Fibroblast of skin of back (primary cell): ENCODE results near the gene ANP32B.
"Not testable (repeated sequence)": the region's sequence is repeated elsewhere in the genome, so short reads cannot be mapped to it uniquely, and the experiment has no call there.

Experiments
- DNase-seq: peaks from one replicate; pipeline ENCODE4 v3.0.0-alpha.2; 2013

Gene ANP32B

GRCh38 chr9:97993000-97993399 is 9.9 kb downstream of the ANP32B start:
- no peak for DNase-seq

DNA sequence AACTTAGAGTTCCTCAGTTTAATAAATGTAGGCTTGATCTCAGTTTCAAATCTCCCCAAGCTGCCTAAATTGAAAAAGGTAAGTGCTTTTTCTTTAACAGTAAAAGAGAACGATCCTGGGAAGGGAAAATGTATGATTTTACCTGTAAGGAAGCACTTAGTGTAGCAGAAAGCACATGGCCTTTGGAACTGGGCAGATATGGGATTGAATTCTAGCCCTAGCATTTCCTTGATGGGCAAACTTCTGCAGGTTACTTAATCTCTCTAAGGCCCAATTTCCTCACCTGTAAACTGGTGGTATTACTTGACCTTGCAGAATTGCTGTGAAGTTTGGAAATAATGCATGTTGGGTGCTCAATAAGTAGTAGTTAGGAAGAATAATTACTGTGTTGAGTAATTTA is 11.6 kb downstream of the ANP32B start:
- no peak for DNase-seq

- DNase-seq = not testable (repeated sequence)
Measured at GRCh38 chr9:97996676-97997075, 13.5 kb downstream of the ANP32B start.

- DNase-seq = no peak
Measured at GRCh38 chr9:97997330-97998276, 14.5 kb downstream of the ANP32B start.

GRCh38 chr9:98002808-98003207 is 19.7 kb downstream of the ANP32B start:
- no peak for DNase-seq

DNA sequence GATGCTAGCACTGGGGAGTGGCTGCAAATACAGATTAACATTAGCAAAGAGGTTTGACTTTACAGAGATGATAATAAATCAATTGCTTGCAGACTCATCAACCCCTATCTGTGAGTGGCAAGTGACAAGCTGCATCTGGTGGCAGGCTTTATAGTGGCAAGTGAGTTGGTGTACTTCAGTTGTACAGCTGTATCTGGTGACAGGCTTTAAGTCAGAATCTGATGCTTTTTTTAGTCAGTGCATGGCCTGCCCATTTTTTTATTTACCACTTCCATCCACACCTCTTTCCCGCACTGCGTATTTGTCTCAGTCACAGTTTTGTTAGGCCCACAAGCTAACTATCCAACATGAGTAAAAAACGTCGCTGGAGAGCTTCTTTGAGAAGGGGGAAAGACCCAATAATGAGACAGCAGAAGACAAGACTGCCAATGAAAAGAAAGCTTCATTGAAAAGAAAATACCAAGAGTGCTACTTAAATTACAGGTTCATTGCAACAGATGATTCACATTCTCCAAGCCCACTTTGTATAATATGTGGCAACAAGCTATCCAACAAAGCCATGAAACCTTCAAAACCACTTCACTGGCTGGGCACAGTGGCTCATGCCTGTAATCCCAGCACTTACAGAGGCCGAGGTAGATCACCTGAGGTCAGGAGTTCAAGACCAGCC is 23.1 kb downstream of the ANP32B start:
- DNase-seq = no peak

DNA sequence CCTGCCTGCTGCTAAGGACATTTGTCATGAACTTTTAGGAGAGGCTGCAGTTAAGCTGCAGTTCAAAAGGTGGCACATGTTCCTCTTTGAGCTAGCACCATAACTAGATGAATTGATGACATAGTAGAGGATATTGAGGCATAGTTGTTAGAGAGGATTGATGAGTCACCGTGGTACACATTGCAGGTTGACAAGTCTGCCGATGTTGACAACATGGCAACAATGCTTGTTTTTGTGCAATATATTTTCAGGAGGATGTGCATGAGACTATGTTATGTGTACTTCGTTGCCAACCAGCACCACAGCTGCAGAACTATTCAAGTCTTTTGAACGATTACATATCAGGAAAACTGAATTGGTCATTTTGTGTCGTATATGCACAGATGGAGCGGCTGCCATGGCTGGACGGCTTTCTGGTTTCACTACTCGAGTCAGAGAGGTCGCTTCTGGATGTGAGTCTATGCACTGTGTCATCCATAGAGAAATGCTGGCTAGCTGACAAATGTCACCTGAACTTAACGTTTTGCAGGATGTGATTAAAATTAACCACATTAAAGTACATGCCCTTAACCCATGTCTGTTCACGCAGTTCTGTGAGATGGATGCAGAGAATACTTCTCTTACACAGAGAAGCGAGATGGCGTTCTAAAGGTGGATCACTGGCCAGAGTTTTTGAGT is 24.2 kb downstream of the ANP32B start:
- no peak for DNase-seq

DNA sequence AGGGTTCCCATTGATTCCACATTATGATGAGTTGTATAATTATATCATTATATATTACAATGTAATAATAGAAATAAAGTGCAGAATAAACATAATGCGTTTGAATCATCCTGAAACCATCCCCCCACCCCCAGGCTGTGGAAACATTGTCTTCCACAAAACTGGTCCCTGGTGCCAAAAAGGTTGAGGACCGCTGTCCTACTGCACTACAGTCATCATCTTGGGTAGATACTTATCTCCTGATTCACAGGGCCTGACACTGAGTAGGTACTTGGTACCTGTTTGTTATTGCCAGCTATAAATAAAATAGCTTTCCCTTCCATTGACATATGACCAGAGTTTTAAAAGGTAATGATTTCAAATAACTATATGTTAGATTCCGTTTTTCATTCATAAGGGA is 25.6 kb downstream of the ANP32B start:
- DNase-seq = no peak

DNA sequence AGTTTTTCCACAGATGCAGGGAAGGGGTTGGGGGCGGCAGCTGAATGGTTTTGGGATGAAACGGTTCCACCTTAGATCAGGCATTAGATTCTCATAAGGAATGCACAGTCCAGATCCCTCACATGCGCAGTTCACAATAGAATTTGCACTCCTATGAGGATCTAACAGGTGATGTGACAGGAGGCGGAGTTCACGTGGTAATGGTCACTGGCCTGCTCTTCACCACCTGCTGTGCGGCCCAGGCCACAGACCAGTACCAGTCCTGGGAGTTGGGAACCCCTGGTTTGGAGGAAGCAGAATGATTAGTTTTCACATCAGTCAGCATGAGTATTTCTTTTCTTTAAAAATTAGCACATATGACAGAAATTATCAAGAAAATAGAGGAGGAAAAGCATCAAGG is 26.3 kb downstream of the ANP32B start:
- DNase-seq = no peak

- DNase-seq = peak; percentile 24
Measured at GRCh38 chr9:98009936-98010335, 26.8 kb downstream of the ANP32B start.

GRCh38 chr9:98010445-98010844 is 27.3 kb downstream of the ANP32B start:
- DNase-seq = no peak

DNA sequence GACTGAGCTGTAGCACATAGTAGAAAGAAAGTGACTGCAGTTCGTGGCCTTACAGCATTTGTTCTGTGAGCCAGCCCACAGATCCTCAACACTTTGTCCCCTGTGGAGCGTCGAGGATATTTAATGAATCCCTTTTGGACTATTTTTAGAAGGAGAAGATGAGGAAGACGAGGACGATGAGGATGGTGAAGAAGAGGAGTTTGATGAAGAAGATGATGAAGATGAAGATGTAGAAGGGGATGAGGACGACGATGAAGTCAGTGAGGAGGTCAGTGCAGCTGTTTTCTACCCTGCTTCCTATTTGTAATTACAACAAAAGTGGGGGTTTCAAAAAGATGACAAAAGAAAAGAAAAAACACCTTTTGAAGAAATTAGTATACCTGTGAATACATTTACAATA is 28.0 kb downstream of the ANP32B start:
- DNase-seq = no peak

- DNase-seq = no peak
Measured at GRCh38 chr9:98016137-98016680, 33.1 kb downstream of the ANP32B start.

DNA sequence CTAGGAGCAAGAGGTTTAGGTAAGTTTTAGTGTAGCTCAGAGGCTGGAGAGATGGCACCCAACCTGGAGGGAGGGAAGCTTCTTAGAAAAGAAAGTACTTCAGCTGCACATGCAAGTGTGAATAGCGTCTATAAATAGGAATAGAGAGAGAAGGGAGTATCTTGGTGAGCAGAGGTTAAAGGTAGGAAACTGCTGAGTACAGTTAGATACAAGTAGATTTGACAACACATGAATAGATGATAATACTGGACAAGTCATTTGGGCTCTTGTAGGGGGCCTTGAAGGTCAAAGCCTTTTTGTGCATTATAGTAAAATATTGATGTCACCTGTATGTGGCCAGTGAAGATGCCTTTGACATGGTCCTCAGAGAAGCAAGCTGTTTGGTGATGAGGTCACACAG is 34.2 kb downstream of the ANP32B start:
- DNase-seq = no peak

DNA sequence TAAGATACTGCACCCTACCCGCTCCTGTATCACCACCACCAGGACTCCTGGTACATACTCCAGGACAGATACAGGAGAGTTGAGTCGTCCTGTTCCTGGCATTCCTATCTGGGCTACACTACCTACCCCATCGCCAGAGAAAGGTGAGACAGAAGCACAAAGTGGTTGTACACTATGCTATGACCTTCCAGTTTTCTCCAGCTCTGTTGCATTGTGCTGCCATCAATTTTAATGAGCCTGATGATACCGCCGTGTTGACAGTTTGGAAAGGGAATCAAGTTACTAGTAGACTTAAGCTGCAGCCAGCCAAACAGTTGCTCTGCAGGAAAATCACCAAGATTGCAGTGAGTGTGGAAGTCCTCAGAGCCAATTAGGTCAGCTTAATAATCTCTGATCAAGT is 35.2 kb downstream of the ANP32B start:
- no peak for DNase-seq

- DNase-seq = no peak
Measured at GRCh38 chr9:98019098-98019497, 36.0 kb downstream of the ANP32B start.

- DNase-seq = not testable (repeated sequence)
Measured at GRCh38 chr9:98019869-98020268, 36.7 kb downstream of the ANP32B start.

- no peak for DNase-seq
Measured at GRCh38 chr9:98020476-98021145, 37.5 kb downstream of the ANP32B start.

DNA sequence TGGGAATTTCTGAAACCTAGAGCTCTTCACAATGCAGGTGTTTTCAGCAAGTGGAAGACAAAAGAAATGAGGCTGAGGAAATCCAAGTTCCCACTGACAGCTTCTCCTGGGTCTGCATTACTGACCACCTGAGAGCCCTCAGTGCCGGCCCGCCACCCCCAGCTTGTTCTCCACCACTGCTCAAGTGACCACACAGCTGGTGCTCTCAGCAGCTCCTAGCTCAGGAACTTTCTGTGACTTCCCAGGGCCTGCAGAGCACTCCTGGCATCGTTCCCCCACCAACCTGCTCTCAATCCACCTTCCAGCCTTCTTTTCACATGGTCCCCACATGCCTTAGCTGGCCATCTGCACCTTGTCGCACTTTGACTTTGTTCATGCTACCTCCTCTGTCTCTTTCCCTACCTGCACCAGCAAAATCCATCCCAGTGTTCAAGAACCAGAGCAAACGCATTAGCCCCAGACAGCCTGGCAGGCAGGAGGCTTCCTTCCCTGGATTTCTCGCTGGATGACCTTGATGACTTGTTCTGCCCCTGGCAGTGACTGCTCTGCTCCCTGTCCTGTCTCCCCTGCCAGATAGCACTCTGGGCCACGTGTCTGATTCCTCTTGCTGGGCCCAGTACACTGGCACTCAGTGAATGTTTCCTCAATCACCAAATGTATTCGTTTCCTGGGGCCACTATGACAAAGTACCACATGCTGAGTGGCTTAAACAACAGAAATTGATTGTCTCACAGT is 38.3 kb downstream of the ANP32B start:
- no peak for DNase-seq

DNA sequence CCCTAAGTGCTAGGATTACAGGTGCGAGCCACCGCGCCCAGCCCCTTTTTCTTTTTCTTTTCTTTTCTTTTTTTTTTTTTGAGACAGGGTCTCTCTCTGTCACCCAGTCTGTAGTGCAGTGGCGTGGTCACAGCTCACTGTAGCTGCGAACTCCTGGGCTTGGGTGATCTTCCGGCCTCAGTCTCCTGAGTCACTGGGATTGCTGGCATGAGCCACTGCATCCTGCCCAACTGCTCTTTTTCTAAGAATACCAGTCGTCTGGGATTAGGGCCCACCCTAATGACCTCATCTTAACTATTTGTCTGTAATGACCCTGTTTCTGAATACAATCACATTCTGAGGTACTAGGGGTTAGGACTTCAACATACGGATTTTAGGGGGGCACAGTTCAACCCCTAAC is 39.3 kb downstream of the ANP32B start:
- peak; percentile 59 for DNase-seq

- no peak for DNase-seq
Measured at GRCh38 chr9:98024702-98025101, 41.6 kb downstream of the ANP32B start.

GRCh38 chr9:98031169-98031568 is 48.0 kb downstream of the ANP32B start:
- DNase-seq = no peak
